ENCODE measurements around the gene ARID4B. TPM values are rescaled to one million over a fixed set of nuclear protein-coding genes. Genes with fewer than 3 reads are reported as not detected.

ARID4B gene
- polyA plus RNA-seq, 2 of the 4 experiments (the other 2 are of a cell fraction) = 14.9 to 16.0 TPM

DNA sequence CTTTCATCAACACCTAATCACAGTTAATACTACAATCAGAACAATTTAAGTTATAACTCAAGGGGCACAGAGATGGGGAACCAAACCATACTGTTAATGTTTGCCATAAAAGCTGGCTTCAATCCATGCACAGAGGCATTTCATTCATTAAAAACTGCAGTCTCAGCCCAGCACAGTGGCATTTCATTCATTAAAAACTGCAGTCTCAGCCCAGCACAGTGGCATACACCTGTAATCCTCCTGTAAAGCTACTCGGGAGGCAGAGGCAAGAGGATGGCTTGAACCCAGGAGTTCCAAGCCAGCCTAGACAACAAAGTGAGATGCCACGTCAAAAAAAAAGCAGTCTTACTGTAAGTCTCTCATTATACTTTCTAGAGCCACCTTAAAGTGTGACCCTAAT lies 29.2 kb downstream of the ARID4B start:
- CTCF ChIA-PET = interaction anchor here (0.7 kb wide), 1 partner anchor 1173 kb away, joined by 5 read pairs; no protein-coding TSS in a partner anchor
- ATAC-seq = no peak
- no peak overlapping the region for H3K4me2 ChIP-seq
- peak; percentile 49 for FAIRE-seq
- TF ChIP-seq HOXB13 (CRISPR knock-in tag; IDR thresholded peaks at IDR 0.05; ENCODE audit: low read depth) (no peak), POLR2A (IDR thresholded peaks at IDR 0.05; ENCODE audit: low read length) (no peak), HOXA7 (CRISPR knock-in tag; IDR thresholded peaks at IDR 0.05) (no peak), FOSL2 (IDR thresholded peaks at IDR 0.05) (no peak), FOSL2 (CRISPR knock-in tag; IDR thresholded peaks at IDR 0.05) (no peak), FOSB (CRISPR knock-in tag; IDR thresholded peaks at IDR 0.05) (no peak), PHF8 (IDR thresholded peaks at IDR 0.05; ENCODE audit: borderline replicate concordance, low read depth) (no peak), MYC (IDR thresholded peaks at IDR 0.05; ENCODE audit: borderline replicate concordance, low read length) (no peak), HEYL (CRISPR knock-in tag; IDR thresholded peaks at IDR 0.05) (no peak), RNF2 (IDR thresholded peaks at IDR 0.05; ENCODE audit: borderline replicate concordance, low read depth) (no peak), SMC3 (IDR thresholded peaks at IDR 0.05) (no peak), ZSCAN20 (CRISPR knock-in tag; IDR thresholded peaks at IDR 0.05) (no peak)
- H3K4me1 ChIP-seq = peaks cover 8% of the 10 kb centered on the region; the same call in 1 of the 3 replicates
- no peak overlapping the region for H3K4me3 ChIP-seq
- no peak overlapping the region for H3K27ac ChIP-seq
- POLR2A ChIA-PET = no interaction called here
- no peak for DNase-seq (ENCODE audit: low read depth in 1 of 2, low spot score in 1 of 2)
- 83% methylated on average over 2 of the region's 2 CpGs for WGBS (ENCODE audit: missing lambda C conversion rate)
- H3K9me3 ChIP-seq = 0 out of 3 replicates have a peak, but pooled peaks cover 4% of the 10 kb centered on the region

- 83% methylated on average over 3 of the region's 3 CpGs for WGBS (ENCODE audit: missing lambda C conversion rate)
- Histone ChIP-seq H3K4me2 (no peak overlapping the region), H3K4me3 (no peak overlapping the region), H3K9me3 (0 out of 3 replicates have a peak, but pooled peaks cover 4% of the 10 kb centered on the region), H3K27ac (no peak overlapping the region), H3K4me1 (peaks cover 8% of the 10 kb centered on the region; the same call in 1 of the 3 replicates)
- POLR2A ChIA-PET = no interaction called here
- ATAC-seq (no peak), FAIRE-seq (no peak), DNase-seq (ENCODE audit: low read depth in 1 of 2, low spot score in 1 of 2) (no peak)
- CTCF ChIA-PET = no interaction called here
- TF ChIP-seq FOXS1 (CRISPR knock-in tag; IDR thresholded peaks at IDR 0.05) (no peak), BHLHE40 (IDR thresholded peaks at IDR 0.05; ENCODE audit: low read depth, low read length) (no peak), POLR2AphosphoS2 (conservative IDR thresholded peaks at IDR 0.05; ENCODE audit: low read length) (no peak), ATOH8 (CRISPR knock-in tag; IDR thresholded peaks at IDR 0.05; ENCODE audit: low read depth) (no peak), RCOR1 (IDR thresholded peaks at IDR 0.05; ENCODE audit: low read depth, low read length) (no peak), JUNB (IDR thresholded peaks at IDR 0.05) (no peak), RFX5 (IDR thresholded peaks at IDR 0.05) (no peak), KDM5A (IDR thresholded peaks at IDR 0.05) (no peak), POLR2A (IDR thresholded peaks at IDR 0.05; ENCODE audit: low read length) (no peak), EHF (CRISPR knock-in tag; IDR thresholded peaks at IDR 0.05) (no peak), KDM1A (IDR thresholded peaks at IDR 0.05; ENCODE audit: low read depth) (no peak), ZFP36 (IDR thresholded peaks at IDR 0.05; ENCODE audit: borderline replicate concordance, partially characterized antibody) (no peak), REST (IDR thresholded peaks at IDR 0.05) (no peak), EP300 (IDR thresholded peaks at IDR 0.05) (no peak), CBX2 (IDR thresholded peaks at IDR 0.05; ENCODE audit: borderline replicate concordance, low read depth) (no peak)
- TF ChIP-seq, protein P1, sequence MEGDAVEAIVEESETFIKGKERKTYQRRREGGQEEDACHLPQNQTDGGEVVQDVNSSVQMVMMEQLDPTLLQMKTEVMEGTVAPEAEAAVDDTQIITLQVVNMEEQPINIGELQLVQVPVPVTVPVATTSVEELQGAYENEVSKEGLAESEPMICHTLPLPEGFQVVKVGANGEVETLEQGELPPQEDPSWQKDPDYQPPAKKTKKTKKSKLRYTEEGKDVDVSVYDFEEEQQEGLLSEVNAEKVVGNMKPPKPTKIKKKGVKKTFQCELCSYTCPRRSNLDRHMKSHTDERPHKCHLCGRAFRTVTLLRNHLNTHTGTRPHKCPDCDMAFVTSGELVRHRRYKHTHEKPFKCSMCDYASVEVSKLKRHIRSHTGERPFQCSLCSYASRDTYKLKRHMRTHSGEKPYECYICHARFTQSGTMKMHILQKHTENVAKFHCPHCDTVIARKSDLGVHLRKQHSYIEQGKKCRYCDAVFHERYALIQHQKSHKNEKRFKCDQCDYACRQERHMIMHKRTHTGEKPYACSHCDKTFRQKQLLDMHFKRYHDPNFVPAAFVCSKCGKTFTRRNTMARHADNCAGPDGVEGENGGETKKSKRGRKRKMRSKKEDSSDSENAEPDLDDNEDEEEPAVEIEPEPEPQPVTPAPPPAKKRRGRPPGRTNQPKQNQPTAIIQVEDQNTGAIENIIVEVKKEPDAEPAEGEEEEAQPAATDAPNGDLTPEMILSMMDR (IDR thresholded peaks at IDR 0.05) = no peak
- TF ChIP-seq, protein P2, sequence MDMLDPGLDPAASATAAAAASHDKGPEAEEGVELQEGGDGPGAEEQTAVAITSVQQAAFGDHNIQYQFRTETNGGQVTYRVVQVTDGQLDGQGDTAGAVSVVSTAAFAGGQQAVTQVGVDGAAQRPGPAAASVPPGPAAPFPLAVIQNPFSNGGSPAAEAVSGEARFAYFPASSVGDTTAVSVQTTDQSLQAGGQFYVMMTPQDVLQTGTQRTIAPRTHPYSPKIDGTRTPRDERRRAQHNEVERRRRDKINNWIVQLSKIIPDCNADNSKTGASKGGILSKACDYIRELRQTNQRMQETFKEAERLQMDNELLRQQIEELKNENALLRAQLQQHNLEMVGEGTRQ (IDR thresholded peaks at IDR 0.05) = no peak
Measured at GRCh38 chr1:235297579-235297978, 30.4 kb downstream of the ARID4B start.
